ENCODE data around the gene ITPA. TPM values are rescaled to one million over a fixed set of nuclear protein-coding genes. Genes with fewer than 3 reads are reported as not detected.

Gene ITPA
- total and polyA plus RNA-seq, 2 of the 13 experiments (the other 11 are each of a cell fraction or from before 2014, with no cell fraction given), result 60.1 to 103 TPM

DNA sequence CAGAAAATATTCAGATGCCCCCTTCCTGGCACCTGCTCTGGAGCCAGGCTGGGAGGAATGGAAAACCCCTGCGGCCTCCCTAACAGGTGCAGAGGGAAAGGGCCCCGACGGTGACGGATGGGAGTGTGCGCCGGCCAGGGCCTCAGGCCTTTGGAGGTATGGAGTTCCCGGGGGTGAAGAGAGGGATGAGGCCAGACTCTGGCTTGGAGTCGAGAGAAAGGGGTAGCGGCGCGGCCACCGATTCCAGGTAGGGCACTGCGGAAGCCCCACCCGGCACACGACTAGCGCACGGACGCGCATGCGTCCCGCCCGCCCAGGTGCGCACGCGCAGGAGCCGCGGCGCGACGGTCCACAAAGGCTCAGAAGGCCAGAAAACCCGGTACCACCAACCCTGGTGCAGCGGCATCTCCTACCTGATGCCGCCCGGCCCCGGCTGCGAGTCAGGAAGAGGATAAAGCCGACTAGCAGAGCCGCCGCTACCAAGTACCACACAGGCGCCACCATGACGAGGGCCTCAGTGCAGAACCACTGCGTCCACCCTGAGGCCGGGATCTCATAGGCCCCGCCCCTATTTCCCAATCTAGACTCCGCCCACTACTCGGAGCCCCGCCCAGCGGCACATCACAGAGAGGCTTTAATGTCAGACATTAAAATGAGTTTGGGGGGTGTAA lies 5.0 kb upstream of the ITPA start, which contains the start of gene DDRGK1 (continued):
- TF ChIP-seq, protein P1, sequence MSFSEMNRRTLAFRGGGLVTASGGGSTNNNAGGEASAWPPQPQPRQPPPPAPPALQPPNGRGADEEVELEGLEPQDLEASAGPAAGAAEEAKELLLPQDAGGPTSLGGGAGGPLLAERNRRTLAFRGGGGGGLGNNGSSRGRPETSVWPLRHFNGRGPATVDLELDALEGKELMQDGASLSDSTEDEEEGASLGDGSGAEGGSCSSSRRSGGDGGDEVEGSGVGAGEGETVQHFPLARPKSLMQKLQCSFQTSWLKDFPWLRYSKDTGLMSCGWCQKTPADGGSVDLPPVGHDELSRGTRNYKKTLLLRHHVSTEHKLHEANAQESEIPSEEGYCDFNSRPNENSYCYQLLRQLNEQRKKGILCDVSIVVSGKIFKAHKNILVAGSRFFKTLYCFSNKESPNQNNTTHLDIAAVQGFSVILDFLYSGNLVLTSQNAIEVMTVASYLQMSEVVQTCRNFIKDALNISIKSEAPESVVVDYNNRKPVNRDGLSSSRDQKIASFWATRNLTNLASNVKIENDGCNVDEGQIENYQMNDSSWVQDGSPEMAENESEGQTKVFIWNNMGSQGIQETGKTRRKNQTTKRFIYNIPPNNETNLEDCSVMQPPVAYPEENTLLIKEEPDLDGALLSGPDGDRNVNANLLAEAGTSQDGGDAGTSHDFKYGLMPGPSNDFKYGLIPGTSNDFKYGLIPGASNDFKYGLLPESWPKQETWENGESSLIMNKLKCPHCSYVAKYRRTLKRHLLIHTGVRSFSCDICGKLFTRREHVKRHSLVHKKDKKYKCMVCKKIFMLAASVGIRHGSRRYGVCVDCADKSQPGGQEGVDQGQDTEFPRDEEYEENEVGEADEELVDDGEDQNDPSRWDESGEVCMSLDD (CRISPR knock-in tag; IDR thresholded peaks at IDR 0.05; ENCODE audit: borderline replicate concordance), result peak; percentile 86; the same call in 1 of the 2 replicates
- TF ChIP-seq SP2 (CRISPR knock-in tag; IDR thresholded peaks at IDR 0.05) (peak; percentile 56), ZNF788 (CRISPR knock-in tag; IDR thresholded peaks at IDR 0.05; ENCODE audit: borderline replicate concordance) (peak; percentile 95; the same call in 1 of the 2 replicates), TCF7L2 (IDR thresholded peaks at IDR 0.05; ENCODE audit: low read depth, low read length) (no peak), ZNF382 (CRISPR knock-in tag; IDR thresholded peaks at IDR 0.05; ENCODE audit: borderline replicate concordance) (no peak), CCAR2 (optimal IDR thresholded peaks at IDR 0.05; ENCODE audit: low read depth, low read length) (peak; percentile 39), HOXA3 (CRISPR knock-in tag; IDR thresholded peaks at IDR 0.05) (peak; percentile 82), CHCHD3 (CRISPR knock-in tag; IDR thresholded peaks at IDR 0.05) (no peak; the same call in none of the 2 replicates), TCF12 (IDR thresholded peaks at IDR 0.05) (no peak), TCF12 (CRISPR knock-in tag; IDR thresholded peaks at IDR 0.05) (no peak; the same call in none of the 2 replicates), ZNF484 (CRISPR knock-in tag; IDR thresholded peaks at IDR 0.05; ENCODE audit: borderline replicate concordance, low read depth) (0 out of 2 replicates have a peak, but pooled peaks have one; percentile 72), ZNF24 (IDR thresholded peaks at IDR 0.05) (0 out of 2 replicates have a peak, but pooled peaks have one; percentile 31), ZBTB42 (CRISPR knock-in tag; IDR thresholded peaks at IDR 0.05) (peak; percentile 68; the same call in 1 of the 2 replicates), ZNF232 (CRISPR knock-in tag; IDR thresholded peaks at IDR 0.05; ENCODE audit: borderline replicate concordance) (peak; percentile 96), RORA (CRISPR knock-in tag; IDR thresholded peaks at IDR 0.05) (peak; percentile 39; the same call in 1 of the 2 replicates), ZNF547 (CRISPR knock-in tag; IDR thresholded peaks at IDR 0.05) (peak; percentile 95), ZNF615 (CRISPR knock-in tag; IDR thresholded peaks at IDR 0.05; ENCODE audit: borderline replicate concordance) (no peak; the same call in 1 of the 2 replicates), THAP11 (CRISPR knock-in tag; IDR thresholded peaks at IDR 0.05) (peak; percentile 86), ZNF451 (CRISPR knock-in tag; IDR thresholded peaks at IDR 0.05) (peak; percentile 94), HMGA1 (CRISPR knock-in tag; conservative IDR thresholded peaks at IDR 0.05) (no peak), NCOR1 (IDR thresholded peaks at IDR 0.05; ENCODE audit: borderline replicate concordance, low read length) (peak; percentile 56; the same call in 1 of the 2 replicates)
- TF ChIP-seq, protein P2, sequence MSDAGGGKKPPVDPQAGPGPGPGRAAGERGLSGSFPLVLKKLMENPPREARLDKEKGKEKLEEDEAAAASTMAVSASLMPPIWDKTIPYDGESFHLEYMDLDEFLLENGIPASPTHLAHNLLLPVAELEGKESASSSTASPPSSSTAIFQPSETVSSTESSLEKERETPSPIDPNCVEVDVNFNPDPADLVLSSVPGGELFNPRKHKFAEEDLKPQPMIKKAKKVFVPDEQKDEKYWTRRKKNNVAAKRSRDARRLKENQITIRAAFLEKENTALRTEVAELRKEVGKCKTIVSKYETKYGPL (CRISPR knock-in tag; IDR thresholded peaks at IDR 0.05), result peak; percentile 57

Measured in HepG2 (cell line).